HCT116 (cell line): ENCODE results near the gene DENND4A. TPM values are rescaled to one million over a fixed set of nuclear protein-coding genes. Genes with fewer than 3 reads are reported as not detected.

Experiments
- ATAC-seq: fragments of 200-7000 bp; cut with Tn5 transposase; 2 replicates; pipeline ENCODE4 v1.9.1; 2020; ENCODE audit warnings: mild to moderate bottlenecking, moderate library complexity
- BruUV-seq: library from RNA; stranded (reverse); fragments of 400-500 nt; replicated peaks from 2 replicates; lab custom pipeline; 2021; lab: Mats Ljungman, UMichigan
- CTCF ChIA-PET: fragments of 300-600 bp; sonication (Branson Sonifier 250); formaldehyde crosslinking; loops from one replicate; lab custom pipeline; 2021; ENCODE audit warnings: antibody characterized with exemption; lab: Charles Lee
- POLR2A ChIA-PET: fragments of 300-600, 350-600 bp; sonication (Branson Sonifier 250); formaldehyde crosslinking; loops from one replicate; lab custom pipeline; 2021; ENCODE audit warnings: antibody characterized with exemption; lab: Charles Lee
- RAD21 ChIA-PET, 2 experiments: fragments of 300-600 bp; sonication (Branson Sonifier 250); formaldehyde crosslinking; loops; one replicate each; lab custom pipeline; 2023; ENCODE audit warnings: low total read pairs in 2 of 2; ENCODE audit not compliant: uncharacterized antibody in 2 of 2, unreplicated experiment in 2 of 2, low non-redundant PET in 1 of 2; lab: Charles Lee
- DNase-seq: peaks from one replicate; pipeline ENCODE4 v3.0.0-alpha.2; 2010; ENCODE audit warnings: low read depth, low spot score
- H2AFZ ChIP-seq: fragments of 200-600 bp; shearing (Covaris generic), sonication (generic); 2 replicates; pipeline ENCODE4 v1.6.1; 2017; ENCODE audit warnings: low read depth, mixed run types, mixed read lengths, antibody characterized with exemption, low read length; ENCODE audit not compliant: poor library complexity, severe bottlenecking
- H3K27ac ChIP-seq: 2 replicates; pipeline ENCODE4 v1.5.1; 2012; ENCODE audit warnings: low read depth, low read length
- H3K27me3 ChIP-seq: fragments of 200-600 bp; sonication (generic); 2 replicates; pipeline ENCODE4 v1.6.1; 2016; ENCODE audit warnings: mixed run types, low read length, mixed read lengths; ENCODE audit not compliant: insufficient read depth
- H3K36me3 ChIP-seq, 2 experiments: fragments of 200-500 bp in 1 of 2; fragments of 200-600 bp in 1 of 2; sonication (Bioruptor generic) in 1 of 2; sonication (generic) in 1 of 2; 2 replicates each; pipeline versions ENCODE4 v1.5.1 to v1.6.1; 2014 to 2016; ENCODE audit warnings: low read length in 2 of 2, inconsistent platforms in 1 of 2, mixed read lengths in 1 of 2, mixed run types in 1 of 2; ENCODE audit not compliant: insufficient read depth in 2 of 2, control insufficient read depth in 1 of 2
- H3K4me1 ChIP-seq, 2 experiments: fragments of 200-600 bp in 1 of 2; sonication (generic) in 1 of 2; 2 replicates each; pipeline versions ENCODE4 v1.5.1 to v1.6.1; 2012 to 2017; ENCODE audit warnings: low read length in 2 of 2, inconsistent platforms in 1 of 2, mild to moderate bottlenecking in 1 of 2, mixed read lengths in 1 of 2, mixed run types in 1 of 2, moderate library complexity in 1 of 2; ENCODE audit not compliant: insufficient read depth in 2 of 2, control insufficient read depth in 1 of 2
- H3K4me2 ChIP-seq: fragments of 200-600 bp; sonication (generic); 2 replicates; pipeline ENCODE4 v1.6.1; 2017; ENCODE audit warnings: mixed run types, low read length, mixed read lengths
- H3K4me3 ChIP-seq, 2 experiments: fragments of 200-600 bp in 1 of 2; sonication (generic) in 1 of 2; replicated peaks in 1 of 2; 2 replicates each; pipeline ENCODE4 v1.5.1; 2011 to 2016; ENCODE audit warnings: low read length in 2 of 2, control low read depth in 1 of 2, low read depth in 1 of 2, mild to moderate bottlenecking in 1 of 2, mixed read lengths in 1 of 2, mixed run types in 1 of 2
- H3K79me2 ChIP-seq: fragments of 200-600 bp; sonication (generic); 2 replicates; pipeline ENCODE4 v1.6.1; 2017; ENCODE audit warnings: mild to moderate bottlenecking, mixed run types, low read length, moderate library complexity, mixed read lengths; ENCODE audit not compliant: insufficient read depth
- H3K9ac ChIP-seq: fragments of 200-600 bp; sonication (generic); 2 replicates; pipeline ENCODE4 v1.6.1; 2016; ENCODE audit warnings: low read length, mixed read lengths
- H3K9me2 ChIP-seq: fragments of 200-600 bp; sonication (generic), shearing (Covaris generic); 2 replicates; pipeline ENCODE4 v1.6.1; 2017; ENCODE audit warnings: mixed run types, mild to moderate bottlenecking, moderate library complexity; ENCODE audit not compliant: insufficient read depth
- H3K9me3 ChIP-seq, 2 experiments: fragments of 200-500 bp in 1 of 2; fragments of 200-600 bp in 1 of 2; sonication (Bioruptor generic) in 1 of 2; sonication (generic) in 1 of 2; 2 replicates each; pipeline ENCODE4 v1.6.1; 2014 to 2017; ENCODE audit warnings: low read length in 2 of 2, mixed read lengths in 2 of 2, inconsistent platforms in 1 of 2, low read depth in 1 of 2, mild to moderate bottlenecking in 1 of 2, mixed run types in 1 of 2, moderate library complexity in 1 of 2; ENCODE audit not compliant: control insufficient read depth in 1 of 2, insufficient read depth in 1 of 2
- H4K20me1 ChIP-seq: fragments of 200-600 bp; sonication (generic), shearing (Covaris generic); 2 replicates; pipeline ENCODE4 v1.6.1; 2017; ENCODE audit warnings: mixed run types, mild to moderate bottlenecking, moderate library complexity; ENCODE audit not compliant: insufficient read depth
- ATF3 ChIP-seq: IDR thresholded peaks from 2 replicates; pipeline ENCODE4 v1.6.1; 2012
- CEBPB ChIP-seq: IDR thresholded peaks from 2 replicates; pipeline ENCODE4 v1.6.1; 2012; ENCODE audit warnings: low read depth
- CTCF ChIP-seq, 3 experiments: fragments of 200-600 bp in 1 of 3; sonication (generic) in 1 of 3; IDR thresholded peaks in 2 of 3; conservative IDR thresholded peaks in 1 of 3; 2 replicates each; pipeline ENCODE4 v1.5.1; 2012 to 2017; ENCODE audit warnings: low read depth in 2 of 3, low read length in 2 of 3, antibody characterized with exemption in 1 of 3, borderline replicate concordance in 1 of 3, control low read depth in 1 of 3, mild to moderate bottlenecking in 1 of 3, mixed read lengths in 1 of 3, mixed run types in 1 of 3, moderate library complexity in 1 of 3; ENCODE audit not compliant: insufficient read depth in 1 of 3
- EGR1 ChIP-seq: IDR thresholded peaks from 2 replicates; pipeline ENCODE4 v1.6.1; 2012; ENCODE audit warnings: low read depth
- FOSL1 ChIP-seq: IDR thresholded peaks from 2 replicates; pipeline ENCODE4 v1.6.1; 2012; ENCODE audit warnings: low read depth
- MAX ChIP-seq: IDR thresholded peaks from 2 replicates; pipeline ENCODE4 v1.6.1; 2012
- POLR2AphosphoS5 ChIP-seq: IDR thresholded peaks from 2 replicates; pipeline ENCODE4 v1.6.1; 2011; ENCODE audit warnings: mild to moderate bottlenecking, low read depth, low read length, moderate library complexity
- SIN3A ChIP-seq: IDR thresholded peaks from 2 replicates; pipeline ENCODE4 v1.6.1; 2012; ENCODE audit warnings: low read depth
- SRF ChIP-seq: IDR thresholded peaks from 2 replicates; pipeline ENCODE4 v1.6.1; 2012; ENCODE audit warnings: low read depth
- TCF7L2 ChIP-seq: IDR thresholded peaks from 2 replicates; pipeline ENCODE4 v1.7.0; 2011; ENCODE audit warnings: borderline replicate concordance, inconsistent platforms; ENCODE audit not compliant: insufficient read depth, insufficient read length; ENCODE audit errors: extremely low read depth
- intact Hi-C: fragments of 100-400 bp; cut with micrococcal nuclease; formaldehyde crosslinking; loops from 2 replicates; pipeline ENCODE4 v1.10.0; 2022
- total RNA-seq: library from RNA; stranded (reverse); gene quantifications from one replicate; pipeline ENCODE4 v1.2.1, GENCODE V29; 2021; ENCODE audit not compliant: unreplicated experiment

DENND4A gene
- total RNA-seq, 1 experiment from 2014 or later: 9.1 TPM

GRCh38 chr15:65824941-65825544, 33.0 kb upstream of the DENND4A start:
- no peak overlapping the region for H3K27ac ChIP-seq

More at GRCh38 chr15:65824941-65825544, 33.0 kb upstream of the DENND4A start:
- RAD21 ChIA-PET: no interaction called here
- ATAC-seq: no peak
- H3K4me1 ChIP-seq: peaks cover 0 to 12% of the 10 kb centered on the region in 2 experiments; a peak in 3 of 4 replicates
- DNase-seq: no peak
- intact Hi-C loops: loop anchor here (2.0 kb wide), 1 partner anchor 186 kb away; no protein-coding TSS in a partner anchor
- CTCF ChIA-PET: interaction anchor here (0.7 to 2.4 kb wide), 10 partner anchors 8 to 229 kb away, joined by 3 to 18 read pairs (median 5); no protein-coding TSS in a partner anchor
- no peaks in the 10 kb centered on the region for H3K79me2 ChIP-seq
- no TSS peak for BruUV-seq
- no peaks in the 10 kb centered on the region for H3K9me3 ChIP-seq
- no peaks in the 10 kb centered on the region for H3K36me3 ChIP-seq
- POLR2A ChIA-PET: interaction anchor here (0.9 kb wide), 1 partner anchor 8 kb away, joined by 3 read pairs; no protein-coding TSS in a partner anchor
- H3K9me2 ChIP-seq: no peaks in the 10 kb centered on the region
- H3K9ac ChIP-seq: no peak overlapping the region
- H3K4me3 ChIP-seq: no peak overlapping the region
- no peak overlapping the region for H2AFZ ChIP-seq
- no peak overlapping the region for H3K4me2 ChIP-seq
- TF ChIP-seq POLR2AphosphoS5 (no peak), CTCF (IDR thresholded peaks at IDR 0.05 in 2 of 3, conservative IDR thresholded peaks at IDR 0.05 in 1 of 3; ENCODE audit: borderline replicate concordance in 1 of 3, insufficient read depth in 1 of 3, low read depth in 2 of 3, low read length in 2 of 3) (no peak), EGR1 (no peak), TCF7L2 (no peak), MAX (no peak), SIN3A (no peak), ATF3 (no peak), FOSL1 (no peak), SRF (no peak), CEBPB (no peak)
- no peaks in the 10 kb centered on the region for H3K27me3 ChIP-seq
- H4K20me1 ChIP-seq: no peaks in the 10 kb centered on the region
